ENCODE results near the gene NT5E.
A peak's percentile ranks its signal among the peaks of the same experiment; 100 is the strongest.

The NT5E gene

GRCh38 chr6:85479208-85479607 lies 29.3 kb downstream of the NT5E start:
- H3K36me3 Mint-ChIP-seq (ENCODE audit: low read depth) = peaks cover 10% of the 10 kb centered on the region

GRCh38 chr6:85482206-85482904 lies 32.5 kb downstream of the NT5E start:
- peaks cover 5% of the 10 kb centered on the region for H3K36me3 Mint-ChIP-seq (ENCODE audit: low read depth)
- H3K4me1 Mint-ChIP-seq (ENCODE audit: low read depth) = peaks cover 18% of the 10 kb centered on the region
- H3K9me3 Mint-ChIP-seq = no peaks in the 10 kb centered on the region
- H3K27ac Mint-ChIP-seq = no peak overlapping the region
- no peak overlapping the region for H3K4me3 Mint-ChIP-seq
- H3K27me3 Mint-ChIP-seq (ENCODE audit: low read depth) = no peaks in the 10 kb centered on the region

More at GRCh38 chr6:85479208-85479607, 29.3 kb downstream of the NT5E start:
- no peaks in the 10 kb centered on the region for H3K9me3 Mint-ChIP-seq
- H3K4me3 Mint-ChIP-seq = no peak overlapping the region
- H3K27ac Mint-ChIP-seq = no peak overlapping the region
- peaks cover 18% of the 10 kb centered on the region for H3K4me1 Mint-ChIP-seq (ENCODE audit: low read depth)
- H3K27me3 Mint-ChIP-seq (ENCODE audit: low read depth) = peaks cover 10% of the 10 kb centered on the region

GRCh38 chr6:85482905-85483700 lies 33.2 kb downstream of the NT5E start:
- H3K4me3 Mint-ChIP-seq = no peak overlapping the region
- peak overlapping the region; percentile 19 for H3K27ac Mint-ChIP-seq
- peaks cover 15% of the 10 kb centered on the region for H3K4me1 Mint-ChIP-seq (ENCODE audit: low read depth)
- H3K27me3 Mint-ChIP-seq (ENCODE audit: low read depth) = no peaks in the 10 kb centered on the region
- peaks cover 5% of the 10 kb centered on the region for H3K36me3 Mint-ChIP-seq (ENCODE audit: low read depth)
- no peaks in the 10 kb centered on the region for H3K9me3 Mint-ChIP-seq

- Mint-ChIP-seq H3K9me3 (no peaks in the 10 kb centered on the region), H3K27me3 (ENCODE audit: low read depth) (no peaks in the 10 kb centered on the region), H3K4me1 (ENCODE audit: low read depth) (peaks cover 15% of the 10 kb centered on the region), H3K36me3 (ENCODE audit: low read depth) (peaks cover 5% of the 10 kb centered on the region), H3K4me3 (no peak overlapping the region), H3K27ac (no peak overlapping the region)
Observed at GRCh38 chr6:85483846-85484245, 34.0 kb downstream of the NT5E start.

- Mint-ChIP-seq H3K27ac (no peak overlapping the region), H3K4me1 (ENCODE audit: low read depth) (peaks cover 15% of the 10 kb centered on the region), H3K36me3 (ENCODE audit: low read depth) (peaks cover 4% of the 10 kb centered on the region), H3K9me3 (no peaks in the 10 kb centered on the region), H3K27me3 (ENCODE audit: low read depth) (no peaks in the 10 kb centered on the region), H3K4me3 (no peak overlapping the region)
Observed at GRCh38 chr6:85484948-85485347, 35.1 kb downstream of the NT5E start.

- Mint-ChIP-seq H3K27ac (no peak overlapping the region), H3K27me3 (ENCODE audit: low read depth) (no peaks in the 10 kb centered on the region), H3K4me1 (ENCODE audit: low read depth) (no peaks in the 10 kb centered on the region), H3K9me3 (no peaks in the 10 kb centered on the region), H3K4me3 (no peak overlapping the region), H3K36me3 (ENCODE audit: low read depth) (no peaks in the 10 kb centered on the region)
Observed at GRCh38 chr6:85490516-85491248, 40.8 kb downstream of the NT5E start.

- Mint-ChIP-seq H3K36me3 (ENCODE audit: low read depth) (peaks cover 11% of the 10 kb centered on the region), H3K27ac (no peak overlapping the region), H3K9me3 (peaks cover 13% of the 10 kb centered on the region), H3K4me1 (ENCODE audit: low read depth) (no peaks in the 10 kb centered on the region), H3K27me3 (ENCODE audit: low read depth) (no peaks in the 10 kb centered on the region), H3K4me3 (no peak overlapping the region)
Observed at GRCh38 chr6:85493389-85493788, 43.5 kb downstream of the NT5E start.

GRCh38 chr6:85494547-85495536 lies 45.0 kb downstream of the NT5E start:
- Mint-ChIP-seq H3K27ac (no peak overlapping the region), H3K36me3 (ENCODE audit: low read depth) (peaks cover 11% of the 10 kb centered on the region), H3K9me3 (peaks cover 13% of the 10 kb centered on the region), H3K4me3 (no peak overlapping the region), H3K4me1 (ENCODE audit: low read depth) (peaks cover 2% of the 10 kb centered on the region), H3K27me3 (ENCODE audit: low read depth) (no peaks in the 10 kb centered on the region)

GRCh38 chr6:85496009-85496579 lies 46.2 kb downstream of the NT5E start:
- Mint-ChIP-seq H3K27me3 (ENCODE audit: low read depth) (no peaks in the 10 kb centered on the region), H3K36me3 (ENCODE audit: low read depth) (peaks cover 11% of the 10 kb centered on the region), H3K27ac (no peak overlapping the region), H3K4me1 (ENCODE audit: low read depth) (peaks cover 2% of the 10 kb centered on the region), H3K9me3 (peaks cover 13% of the 10 kb centered on the region), H3K4me3 (no peak overlapping the region)

GRCh38 chr6:85496856-85497255 lies 47.0 kb downstream of the NT5E start:
- Mint-ChIP-seq H3K9me3 (peaks cover 13% of the 10 kb centered on the region), H3K4me1 (ENCODE audit: low read depth) (peaks cover 2% of the 10 kb centered on the region), H3K4me3 (no peak overlapping the region), H3K36me3 (ENCODE audit: low read depth) (peaks cover 11% of the 10 kb centered on the region), H3K27ac (no peak overlapping the region), H3K27me3 (ENCODE audit: low read depth) (no peaks in the 10 kb centered on the region)

- H3K9me3 Mint-ChIP-seq = peaks cover 13% of the 10 kb centered on the region
- peaks cover 2% of the 10 kb centered on the region for H3K4me1 Mint-ChIP-seq (ENCODE audit: low read depth)
- H3K36me3 Mint-ChIP-seq (ENCODE audit: low read depth) = peaks cover 14% of the 10 kb centered on the region
- H3K27me3 Mint-ChIP-seq (ENCODE audit: low read depth) = no peaks in the 10 kb centered on the region
- H3K27ac Mint-ChIP-seq = no peak overlapping the region
- H3K4me3 Mint-ChIP-seq = no peak overlapping the region
Observed at GRCh38 chr6:85498596-85499258, 48.8 kb downstream of the NT5E start.

GRCh38 chr6:85506441-85507093 lies 56.7 kb downstream of the NT5E start:
- Mint-ChIP-seq H3K9me3 (no peaks in the 10 kb centered on the region), H3K27ac (no peak overlapping the region), H3K4me3 (no peak overlapping the region), H3K27me3 (ENCODE audit: low read depth) (no peaks in the 10 kb centered on the region), H3K36me3 (ENCODE audit: low read depth) (peaks cover 30% of the 10 kb centered on the region), H3K4me1 (ENCODE audit: low read depth) (peaks cover 4% of the 10 kb centered on the region)

- H3K36me3 Mint-ChIP-seq (ENCODE audit: low read depth) = peaks cover 22% of the 10 kb centered on the region
- H3K27me3 Mint-ChIP-seq (ENCODE audit: low read depth) = no peaks in the 10 kb centered on the region
- no peak overlapping the region for H3K27ac Mint-ChIP-seq
- H3K4me3 Mint-ChIP-seq = no peak overlapping the region
- no peaks in the 10 kb centered on the region for H3K4me1 Mint-ChIP-seq (ENCODE audit: low read depth)
- H3K9me3 Mint-ChIP-seq = no peaks in the 10 kb centered on the region
Observed at GRCh38 chr6:85516168-85516567, 66.3 kb downstream of the NT5E start.

Data from T-helper 1 cell treated with Interleukin-12 subunit alpha and Interleukin-12 subunit beta and Interleukin-4 antibody, amounts not matched to agents 30 μg/mL and 1 μg/mL, for 36 hours (primary cell).